Subcutaneous adipose tissue (tissue), 4 donors: ENCODE results near the gene FBLN2. TPM values are rescaled to one million over a fixed set of nuclear protein-coding genes. Genes with fewer than 3 reads are reported as not detected.

ENCODE experiments used
- total RNA-seq, 4 donors: library from RNA; depleted of rRNA; stranded (reverse); fragments of >200 nt; gene quantifications; one replicate each; pipeline ENCODE4 v1.1.0, GENCODE V29; 2016
- TF ChIP-seq, protein P1 (sequence below): fragments of 450-650 bp; IDR thresholded peaks from one replicate; pipeline ENCODE4 v1.5.1; 2016; ENCODE audit warnings: low read depth, mild to moderate bottlenecking, control low read depth, antibody characterized with exemption, moderate library complexity

FBLN2 gene
- total RNA-seq, 4 donors from 2014 or later = 215 to 456 (median 410) TPM

DNA sequence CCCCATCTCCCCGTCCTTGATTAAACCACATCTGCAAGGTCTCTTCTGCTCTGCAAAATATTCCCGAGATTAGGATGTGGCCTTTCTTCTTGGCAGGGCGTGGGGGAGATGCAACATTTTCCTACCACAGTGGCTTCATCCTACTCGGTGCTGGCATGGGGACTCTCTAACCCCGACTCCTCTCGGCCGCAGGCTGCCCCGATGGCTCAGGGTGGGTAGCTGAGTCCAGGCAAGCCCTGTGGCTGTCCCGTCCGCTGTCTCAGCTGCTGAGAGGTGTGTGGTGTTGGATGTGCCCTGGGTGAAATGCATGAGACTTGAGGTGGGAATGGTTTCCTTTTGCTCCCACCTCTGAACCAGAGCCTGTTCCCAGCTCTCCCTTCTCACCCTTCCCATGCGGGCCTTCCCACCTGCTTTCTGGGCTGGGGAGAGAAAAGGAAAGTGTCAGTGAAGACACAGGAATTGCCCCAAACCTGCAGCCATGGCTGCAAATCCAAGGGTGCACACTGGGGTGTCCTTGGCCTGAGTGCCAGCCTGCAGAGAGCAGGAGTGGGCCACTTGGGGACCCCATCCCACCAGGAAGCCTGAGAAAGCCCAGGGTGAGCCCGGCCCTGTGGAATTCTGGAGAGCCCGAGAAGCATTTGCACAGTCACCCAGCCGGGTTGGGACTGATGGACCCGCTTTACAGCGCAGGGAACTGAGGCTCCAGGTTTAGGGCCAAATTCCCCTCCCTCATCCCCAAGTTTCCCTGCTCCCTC lies 115.0 kb downstream of the FBLN2 start:
- TF ChIP-seq, protein P1, sequence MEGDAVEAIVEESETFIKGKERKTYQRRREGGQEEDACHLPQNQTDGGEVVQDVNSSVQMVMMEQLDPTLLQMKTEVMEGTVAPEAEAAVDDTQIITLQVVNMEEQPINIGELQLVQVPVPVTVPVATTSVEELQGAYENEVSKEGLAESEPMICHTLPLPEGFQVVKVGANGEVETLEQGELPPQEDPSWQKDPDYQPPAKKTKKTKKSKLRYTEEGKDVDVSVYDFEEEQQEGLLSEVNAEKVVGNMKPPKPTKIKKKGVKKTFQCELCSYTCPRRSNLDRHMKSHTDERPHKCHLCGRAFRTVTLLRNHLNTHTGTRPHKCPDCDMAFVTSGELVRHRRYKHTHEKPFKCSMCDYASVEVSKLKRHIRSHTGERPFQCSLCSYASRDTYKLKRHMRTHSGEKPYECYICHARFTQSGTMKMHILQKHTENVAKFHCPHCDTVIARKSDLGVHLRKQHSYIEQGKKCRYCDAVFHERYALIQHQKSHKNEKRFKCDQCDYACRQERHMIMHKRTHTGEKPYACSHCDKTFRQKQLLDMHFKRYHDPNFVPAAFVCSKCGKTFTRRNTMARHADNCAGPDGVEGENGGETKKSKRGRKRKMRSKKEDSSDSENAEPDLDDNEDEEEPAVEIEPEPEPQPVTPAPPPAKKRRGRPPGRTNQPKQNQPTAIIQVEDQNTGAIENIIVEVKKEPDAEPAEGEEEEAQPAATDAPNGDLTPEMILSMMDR = no peak

DNA sequence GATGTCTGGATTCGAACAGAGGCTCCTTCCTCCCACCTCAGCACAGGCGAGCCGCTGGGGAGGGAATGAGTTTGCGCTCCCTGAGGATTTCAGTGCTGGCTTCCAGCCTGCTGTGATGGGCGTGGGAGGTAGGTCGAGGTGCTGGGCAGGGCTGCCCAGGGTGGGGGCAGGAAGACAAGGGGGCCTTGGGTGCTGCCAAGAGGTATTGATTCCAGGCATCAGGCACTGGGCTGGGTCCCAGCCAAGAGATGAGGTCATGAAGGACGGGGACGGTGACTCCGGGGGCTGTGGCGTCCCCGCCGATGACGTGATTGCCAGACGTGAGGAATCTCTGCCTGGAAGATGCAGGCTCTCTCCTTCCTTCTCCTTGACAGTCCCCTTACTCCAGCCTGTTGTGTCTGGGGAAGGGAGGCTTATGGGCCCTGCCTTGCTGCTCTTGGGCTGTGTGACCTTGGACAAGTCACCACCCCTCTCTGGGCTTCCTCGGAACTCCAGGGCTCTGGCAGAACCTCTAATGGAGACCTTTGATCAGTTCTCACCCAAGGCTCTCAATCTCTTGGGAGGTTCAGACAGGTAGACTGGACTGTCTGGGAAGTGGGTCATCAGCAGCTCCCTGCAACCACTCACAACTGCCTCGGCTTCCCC lies 116.8 kb downstream of the FBLN2 start:
- TF ChIP-seq, protein P1 = no peak

DNA sequence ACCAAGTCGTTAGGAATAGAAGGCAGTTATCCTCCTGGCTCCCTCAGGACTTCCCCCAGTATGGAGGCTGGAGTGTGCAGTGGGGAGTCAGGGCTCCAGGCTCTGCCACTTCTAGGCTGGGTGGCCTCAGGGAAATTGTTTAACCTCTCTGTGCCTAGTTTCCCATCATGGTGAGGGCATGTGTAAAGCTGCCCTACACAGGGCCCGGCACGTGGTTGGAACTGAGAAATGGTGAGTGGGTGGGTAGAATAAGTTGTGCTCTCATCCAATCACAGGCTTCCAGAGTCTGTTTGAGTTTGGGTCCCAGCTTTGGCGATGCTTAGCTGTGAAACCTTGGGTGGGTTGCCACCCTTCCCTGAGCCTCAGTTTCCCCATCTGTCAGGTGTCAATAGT lies 117.3 kb downstream of the FBLN2 start:
- TF ChIP-seq, protein P1 = no peak

DNA sequence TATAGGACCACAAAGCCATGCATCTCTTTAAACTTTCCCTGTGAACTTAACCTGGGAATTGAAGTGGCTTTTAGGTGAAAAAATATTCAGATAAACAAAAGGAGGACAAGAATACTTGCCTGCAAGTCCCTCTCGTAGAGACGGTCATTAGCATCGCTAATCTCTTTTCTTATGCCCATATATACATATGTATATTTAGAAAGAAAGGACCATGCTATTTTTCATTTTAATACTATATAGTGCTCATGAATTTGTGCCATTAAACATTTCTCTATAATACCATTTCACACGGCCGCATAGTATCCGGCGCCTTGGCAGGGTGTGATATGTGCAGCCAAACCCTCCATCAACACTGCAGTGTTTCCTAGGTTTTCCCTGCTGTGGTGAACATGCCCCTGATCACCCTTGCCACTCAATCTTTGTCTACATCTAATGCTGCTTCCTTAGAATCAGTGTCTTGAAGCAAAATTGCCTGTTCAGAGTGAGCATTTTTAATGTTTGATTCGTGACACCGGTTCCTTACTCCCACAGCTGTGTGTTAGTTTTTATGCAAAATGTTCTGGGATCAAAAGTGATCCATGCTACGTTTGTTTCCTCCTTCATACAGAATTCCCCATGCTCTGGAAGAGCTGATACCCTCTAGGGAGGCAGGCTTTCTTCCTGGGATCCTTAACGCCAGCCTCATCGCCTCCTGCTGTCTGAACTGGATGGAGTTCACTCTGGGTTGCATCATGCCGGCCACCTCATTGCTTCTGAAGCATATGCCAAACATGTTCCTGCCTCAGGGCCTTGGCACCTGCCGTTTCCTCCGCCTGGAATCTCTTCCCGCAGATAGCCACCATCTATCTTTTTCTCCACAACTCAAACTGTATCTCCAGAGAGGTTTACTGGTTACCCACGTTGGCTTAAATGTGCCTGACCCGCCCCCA lies 118.1 kb downstream of the FBLN2 start:
- TF ChIP-seq, protein P1 = no peak

DNA sequence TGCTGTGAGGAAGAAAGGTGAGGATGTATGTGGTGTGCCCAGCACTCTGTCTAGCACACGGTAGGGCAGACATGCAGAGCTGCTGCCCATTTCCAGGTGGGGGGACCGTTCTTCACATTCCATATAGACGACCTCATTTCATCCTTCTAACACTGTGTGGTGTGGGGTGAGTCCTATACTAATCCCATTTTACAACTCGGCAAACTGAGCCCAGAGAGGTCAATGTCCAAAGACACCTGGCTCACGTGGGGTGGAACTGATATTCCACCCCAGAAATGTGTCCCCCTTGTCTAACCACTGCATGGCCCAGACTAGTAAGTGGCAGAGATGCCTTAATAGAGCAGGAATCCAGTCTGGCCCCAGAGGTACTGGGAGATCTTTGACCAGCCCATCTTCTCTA lies 119.2 kb downstream of the FBLN2 start:
- TF ChIP-seq, protein P1 = no peak

DNA sequence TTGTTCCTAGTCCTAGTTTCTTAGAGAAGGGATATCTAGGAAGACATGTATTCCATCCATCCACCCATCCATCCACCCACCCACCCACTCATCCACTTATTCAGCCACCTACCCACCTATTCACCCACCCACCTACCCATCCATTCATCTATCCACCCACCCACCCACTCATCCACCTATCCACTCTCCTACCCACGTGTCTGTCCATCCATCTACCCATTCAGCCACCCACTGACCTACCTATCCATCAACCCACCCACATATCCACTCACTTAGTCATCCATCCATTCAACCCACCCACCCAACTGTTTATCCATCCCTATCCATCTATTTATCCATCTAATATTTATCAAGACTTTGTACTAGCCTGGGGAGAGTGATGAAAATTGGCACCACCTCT lies 120.5 kb downstream of the FBLN2 start:
- TF ChIP-seq, protein P1 = no peak

DNA sequence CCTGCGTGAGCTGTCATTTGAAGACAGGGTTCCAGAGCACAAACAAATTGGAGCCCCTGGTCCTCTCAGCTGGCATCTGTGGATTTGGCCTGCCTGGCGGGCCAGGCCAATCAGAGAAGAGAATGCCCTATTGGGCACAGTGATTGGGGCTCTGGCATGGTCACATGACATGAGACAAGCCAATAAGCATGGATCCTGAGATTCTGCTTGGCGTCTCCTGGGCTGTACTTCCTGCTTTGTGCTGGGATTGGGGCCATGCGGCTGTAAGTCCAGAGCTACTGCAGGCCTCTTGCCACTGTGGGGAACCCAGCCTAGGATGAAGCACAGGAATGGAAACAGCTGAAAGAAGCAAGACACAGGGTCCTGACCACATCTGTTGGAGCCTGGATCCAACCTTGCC lies 121.4 kb downstream of the FBLN2 start:
- TF ChIP-seq, protein P1 = no peak
